Glomerular endothelial cell (primary cell): ENCODE measurements around the gene HS3ST3B1. TPM values are rescaled to one million over a fixed set of nuclear protein-coding genes. Genes with fewer than 3 reads are reported as not detected.

ENCODE experiments used
- DNase-seq: peaks from one replicate; pipeline ENCODE4 v3.0.0-alpha.2; 2011; ENCODE audit warnings: low read depth, low spot score; ENCODE audit errors: extremely low read depth
- total RNA-seq: library from RNA; depleted of rRNA; stranded (reverse); fragments of >200 nt; gene quantifications from 2 replicates; pipeline ENCODE4 v1.2.3, GENCODE V29; 2015

The HS3ST3B1 gene
- total RNA-seq, 1 donor from 2014 or later = 9.4 TPM

- no peak for DNase-seq
Observed at GRCh38 chr17:14398766-14399165, 97.9 kb downstream of the HS3ST3B1 start.

Other genes with a start within 250 kb of the HS3ST3B1 start
- gene COX10, start 231.6 kb upstream of the HS3ST3B1 start, total RNA-seq = 15.6 and 17.1 TPM in 2 replicates
- gene CDRT15, start 64.2 kb upstream of the HS3ST3B1 start, total RNA-seq = not detected in 2 replicates